GM12878 (cell line): ENCODE results near the gene TXNDC8.

ENCODE experiments used
- CTCF ChIP-seq, 3 experiments: IDR thresholded peaks in 2 of 3; conservative IDR thresholded peaks in 1 of 3; 2 replicates each; pipeline ENCODE4 v1.5.1; 2011; ENCODE audit warnings: low read depth in 3 of 3, low read length in 3 of 3, mild to moderate bottlenecking in 3 of 3, control low read depth in 2 of 3, moderate library complexity in 2 of 3, inconsistent platforms in 1 of 3, mixed read lengths in 1 of 3; ENCODE audit not compliant: control insufficient read depth in 2 of 3, insufficient read depth in 1 of 3; ENCODE audit errors: extremely low read depth in 1 of 3
- KAT2A ChIP-seq: conservative IDR thresholded peaks from 2 replicates; pipeline ENCODE4 v1.6.1; 2011; ENCODE audit warnings: low read depth, low read length; ENCODE audit not compliant: control insufficient read depth

- TF ChIP-seq CTCF (IDR thresholded peaks at IDR 0.05 in 2 of 3, conservative IDR thresholded peaks at IDR 0.05 in 1 of 3; ENCODE audit: control insufficient read depth in 2 of 3, extremely low read depth in 1 of 3, insufficient read depth in 1 of 3, low read depth in 3 of 3, low read length in 3 of 3): no peak
- no peak for TF ChIP-seq KAT2A
These were observed 480 bp upstream of the TXNDC8 start for GRCh38 chr9:110338143-110338542.
